K562 (cell line): ENCODE data around the gene MUC5B. TPM values are rescaled to one million over a fixed set of nuclear protein-coding genes. Genes with fewer than 3 reads are reported as not detected.

Source experiments
- CHD2 ChIP-seq: IDR thresholded peaks from 2 replicates; pipeline ENCODE4 v1.6.1; 2011; ENCODE audit warnings: low read depth, low read length
- CTBP1 ChIP-seq: fragments of 450-650 bp; IDR thresholded peaks from 2 replicates; pipeline ENCODE4 v1.6.1; 2016; ENCODE audit warnings: borderline replicate concordance
- FOS ChIP-seq: IDR thresholded peaks from 3 replicates; pipeline ENCODE4 v1.6.1; 2011; ENCODE audit not compliant: insufficient read length; ENCODE audit errors: extremely low read depth
- HNRNPLL ChIP-seq: fragments of 200-400 bp; formaldehyde crosslinking; IDR thresholded peaks from 2 replicates; pipeline ENCODE4 v1.6.1; 2017; ENCODE audit warnings: low read length, low read depth, mild to moderate bottlenecking; ENCODE audit not compliant: poor library complexity, severe bottlenecking
- JUNB ChIP-seq: fragments of 450-650 bp; formaldehyde crosslinking; conservative IDR thresholded peaks from 2 replicates; pipeline ENCODE4 v1.4.0; 2020; ENCODE audit warnings: mild to moderate bottlenecking
- PYGO2 ChIP-seq: fragments of 450-650 bp; IDR thresholded peaks from 2 replicates; pipeline ENCODE4 v1.6.1; 2016; ENCODE audit warnings: mild to moderate bottlenecking, missing genetic modification characterization, moderate library complexity, missing compliant biosample characterization
- RBM15 ChIP-seq: fragments of 200-400 bp; formaldehyde crosslinking; IDR thresholded peaks from 2 replicates; pipeline ENCODE4 v1.6.1; 2018; ENCODE audit warnings: mild to moderate bottlenecking, low read length, moderate library complexity; ENCODE audit not compliant: insufficient read depth
- SAFB2 ChIP-seq: fragments of 200-400 bp; formaldehyde crosslinking; IDR thresholded peaks from 2 replicates; pipeline ENCODE4 v1.6.1; 2018; ENCODE audit warnings: borderline replicate concordance, low read length, low read depth, moderate library complexity; ENCODE audit not compliant: severe bottlenecking
- polyA plus RNA-seq, 8 experiments: library from polyadenylated mRNA; depleted of rRNA in 4 of 8; stranded (reverse) in 5 of 8; unstranded in 3 of 8; fragments of >200 nt; fragmentation: Nextera tagmentation in 2 of 8; fragmentation: Illumina TruSeq in 1 of 8; extraction: Ambion mirVana in 2 of 8; extraction: Trizol in 1 of 8; gene quantifications; 2 replicates each; pipeline versions ENCODE4 v1.2.1 to v1.2.3, GENCODE V29; 2011 to 2014; ENCODE audit warnings: inconsistent platforms in 1 of 8, missing spikeins in 1 of 8
- total RNA-seq, 7 experiments: library from RNA; depleted of rRNA in 6 of 7; stranded (reverse); fragments of >200 nt in 6 of 7; fragmentation: Illumina TruSeq in 2 of 7; extraction: Trizol in 2 of 7; gene quantifications; 2 replicates each; pipeline versions ENCODE4 v1.2.1 to v1.2.3, GENCODE V29; 2011 to 2021; ENCODE audit warnings: low replicate concordance in 1 of 7
- TF ChIP-seq, protein P1 (sequence below): sonication (generic); formaldehyde crosslinking; IDR thresholded peaks from 2 replicates; pipeline ENCODE4 v1.8.0; 2022; ENCODE audit warnings: mild to moderate bottlenecking, missing genetic modification reagents
- TF ChIP-seq, protein P2 (sequence below): fragments of 450-650 bp; IDR thresholded peaks from 2 replicates; pipeline ENCODE4 v1.6.1; 2016; ENCODE audit warnings: mild to moderate bottlenecking, moderate library complexity
- TF ChIP-seq, protein P3 (sequence below): fragments of 450-650 bp; IDR thresholded peaks from 2 replicates; pipeline ENCODE4 v1.6.1; 2016; ENCODE audit warnings: low read depth, mild to moderate bottlenecking, moderate library complexity
- TF ChIP-seq, protein P4 (sequence below): fragments of 250-450 bp; sonication (Bioruptor Pico); IDR thresholded peaks from 2 replicates; pipeline ENCODE4 v1.9.0; 2021; ENCODE audit warnings: mild to moderate bottlenecking

Gene MUC5B
- total and polyA plus RNA-seq, 9 of the 15 experiments (the other 6 are each of a cell fraction or from before 2014, with no cell fraction given): 0.04 to 0.95 TPM; not detected in 7

DNA sequence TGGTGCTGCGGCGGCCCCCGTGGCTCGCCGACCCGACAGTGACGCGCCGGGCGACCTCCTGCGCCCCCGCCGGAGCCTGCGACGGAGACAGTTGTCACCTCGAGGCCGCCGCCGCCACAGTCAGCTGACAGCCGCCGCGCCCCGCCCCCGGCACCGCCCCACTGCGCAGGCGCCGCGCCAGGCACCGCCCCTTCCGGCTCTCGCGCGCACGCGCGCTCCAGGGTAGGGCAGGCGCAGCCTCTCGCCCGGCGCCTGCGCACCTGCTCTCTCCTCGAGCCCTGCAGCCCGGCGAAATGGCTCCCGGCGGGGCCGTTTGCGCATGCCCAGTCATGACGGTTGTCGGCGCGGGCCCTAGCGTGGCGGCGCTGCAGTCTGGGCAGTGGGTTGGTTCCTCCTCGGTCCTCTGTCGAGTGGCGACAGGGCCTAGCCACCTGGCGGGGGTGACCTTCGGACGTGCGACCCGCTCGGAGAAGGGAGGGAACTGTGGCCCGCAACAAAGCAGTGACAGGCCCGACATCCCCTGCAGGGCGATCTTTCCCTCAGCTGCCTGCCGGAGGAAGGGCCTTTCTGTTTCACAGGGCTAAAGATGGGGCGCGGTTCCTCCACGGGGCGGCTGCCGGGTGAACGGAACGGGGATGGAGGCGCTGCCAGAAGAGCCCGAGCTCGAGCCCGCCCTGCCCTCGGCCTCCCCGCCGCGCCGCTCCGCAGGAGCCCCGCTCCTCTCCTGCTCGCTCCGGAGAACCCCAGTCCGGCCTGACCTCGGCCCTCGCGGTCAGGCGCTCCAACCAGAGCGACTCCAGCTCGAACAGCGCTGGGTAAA is 86.8 kb downstream of the MUC5B start, which contains the start of gene TOLLIP (continued):
- TF ChIP-seq, protein P1, sequence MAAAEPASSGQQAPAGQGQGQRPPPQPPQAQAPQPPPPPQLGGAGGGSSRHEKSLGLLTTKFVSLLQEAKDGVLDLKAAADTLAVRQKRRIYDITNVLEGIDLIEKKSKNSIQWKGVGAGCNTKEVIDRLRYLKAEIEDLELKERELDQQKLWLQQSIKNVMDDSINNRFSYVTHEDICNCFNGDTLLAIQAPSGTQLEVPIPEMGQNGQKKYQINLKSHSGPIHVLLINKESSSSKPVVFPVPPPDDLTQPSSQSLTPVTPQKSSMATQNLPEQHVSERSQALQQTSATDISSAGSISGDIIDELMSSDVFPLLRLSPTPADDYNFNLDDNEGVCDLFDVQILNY: peak; percentile 60; the same call in 1 of the 2 replicates
- no peak for TF ChIP-seq JUNB (CRISPR knock-in tag)
- no peak for TF ChIP-seq CHD2
- no peak for TF ChIP-seq RBM15
- 0 out of 2 replicates have a peak, but pooled peaks have one; percentile 12 for TF ChIP-seq CTBP1
- no peak for TF ChIP-seq HNRNPLL
- no peak for TF ChIP-seq PYGO2
- TF ChIP-seq, protein P2, sequence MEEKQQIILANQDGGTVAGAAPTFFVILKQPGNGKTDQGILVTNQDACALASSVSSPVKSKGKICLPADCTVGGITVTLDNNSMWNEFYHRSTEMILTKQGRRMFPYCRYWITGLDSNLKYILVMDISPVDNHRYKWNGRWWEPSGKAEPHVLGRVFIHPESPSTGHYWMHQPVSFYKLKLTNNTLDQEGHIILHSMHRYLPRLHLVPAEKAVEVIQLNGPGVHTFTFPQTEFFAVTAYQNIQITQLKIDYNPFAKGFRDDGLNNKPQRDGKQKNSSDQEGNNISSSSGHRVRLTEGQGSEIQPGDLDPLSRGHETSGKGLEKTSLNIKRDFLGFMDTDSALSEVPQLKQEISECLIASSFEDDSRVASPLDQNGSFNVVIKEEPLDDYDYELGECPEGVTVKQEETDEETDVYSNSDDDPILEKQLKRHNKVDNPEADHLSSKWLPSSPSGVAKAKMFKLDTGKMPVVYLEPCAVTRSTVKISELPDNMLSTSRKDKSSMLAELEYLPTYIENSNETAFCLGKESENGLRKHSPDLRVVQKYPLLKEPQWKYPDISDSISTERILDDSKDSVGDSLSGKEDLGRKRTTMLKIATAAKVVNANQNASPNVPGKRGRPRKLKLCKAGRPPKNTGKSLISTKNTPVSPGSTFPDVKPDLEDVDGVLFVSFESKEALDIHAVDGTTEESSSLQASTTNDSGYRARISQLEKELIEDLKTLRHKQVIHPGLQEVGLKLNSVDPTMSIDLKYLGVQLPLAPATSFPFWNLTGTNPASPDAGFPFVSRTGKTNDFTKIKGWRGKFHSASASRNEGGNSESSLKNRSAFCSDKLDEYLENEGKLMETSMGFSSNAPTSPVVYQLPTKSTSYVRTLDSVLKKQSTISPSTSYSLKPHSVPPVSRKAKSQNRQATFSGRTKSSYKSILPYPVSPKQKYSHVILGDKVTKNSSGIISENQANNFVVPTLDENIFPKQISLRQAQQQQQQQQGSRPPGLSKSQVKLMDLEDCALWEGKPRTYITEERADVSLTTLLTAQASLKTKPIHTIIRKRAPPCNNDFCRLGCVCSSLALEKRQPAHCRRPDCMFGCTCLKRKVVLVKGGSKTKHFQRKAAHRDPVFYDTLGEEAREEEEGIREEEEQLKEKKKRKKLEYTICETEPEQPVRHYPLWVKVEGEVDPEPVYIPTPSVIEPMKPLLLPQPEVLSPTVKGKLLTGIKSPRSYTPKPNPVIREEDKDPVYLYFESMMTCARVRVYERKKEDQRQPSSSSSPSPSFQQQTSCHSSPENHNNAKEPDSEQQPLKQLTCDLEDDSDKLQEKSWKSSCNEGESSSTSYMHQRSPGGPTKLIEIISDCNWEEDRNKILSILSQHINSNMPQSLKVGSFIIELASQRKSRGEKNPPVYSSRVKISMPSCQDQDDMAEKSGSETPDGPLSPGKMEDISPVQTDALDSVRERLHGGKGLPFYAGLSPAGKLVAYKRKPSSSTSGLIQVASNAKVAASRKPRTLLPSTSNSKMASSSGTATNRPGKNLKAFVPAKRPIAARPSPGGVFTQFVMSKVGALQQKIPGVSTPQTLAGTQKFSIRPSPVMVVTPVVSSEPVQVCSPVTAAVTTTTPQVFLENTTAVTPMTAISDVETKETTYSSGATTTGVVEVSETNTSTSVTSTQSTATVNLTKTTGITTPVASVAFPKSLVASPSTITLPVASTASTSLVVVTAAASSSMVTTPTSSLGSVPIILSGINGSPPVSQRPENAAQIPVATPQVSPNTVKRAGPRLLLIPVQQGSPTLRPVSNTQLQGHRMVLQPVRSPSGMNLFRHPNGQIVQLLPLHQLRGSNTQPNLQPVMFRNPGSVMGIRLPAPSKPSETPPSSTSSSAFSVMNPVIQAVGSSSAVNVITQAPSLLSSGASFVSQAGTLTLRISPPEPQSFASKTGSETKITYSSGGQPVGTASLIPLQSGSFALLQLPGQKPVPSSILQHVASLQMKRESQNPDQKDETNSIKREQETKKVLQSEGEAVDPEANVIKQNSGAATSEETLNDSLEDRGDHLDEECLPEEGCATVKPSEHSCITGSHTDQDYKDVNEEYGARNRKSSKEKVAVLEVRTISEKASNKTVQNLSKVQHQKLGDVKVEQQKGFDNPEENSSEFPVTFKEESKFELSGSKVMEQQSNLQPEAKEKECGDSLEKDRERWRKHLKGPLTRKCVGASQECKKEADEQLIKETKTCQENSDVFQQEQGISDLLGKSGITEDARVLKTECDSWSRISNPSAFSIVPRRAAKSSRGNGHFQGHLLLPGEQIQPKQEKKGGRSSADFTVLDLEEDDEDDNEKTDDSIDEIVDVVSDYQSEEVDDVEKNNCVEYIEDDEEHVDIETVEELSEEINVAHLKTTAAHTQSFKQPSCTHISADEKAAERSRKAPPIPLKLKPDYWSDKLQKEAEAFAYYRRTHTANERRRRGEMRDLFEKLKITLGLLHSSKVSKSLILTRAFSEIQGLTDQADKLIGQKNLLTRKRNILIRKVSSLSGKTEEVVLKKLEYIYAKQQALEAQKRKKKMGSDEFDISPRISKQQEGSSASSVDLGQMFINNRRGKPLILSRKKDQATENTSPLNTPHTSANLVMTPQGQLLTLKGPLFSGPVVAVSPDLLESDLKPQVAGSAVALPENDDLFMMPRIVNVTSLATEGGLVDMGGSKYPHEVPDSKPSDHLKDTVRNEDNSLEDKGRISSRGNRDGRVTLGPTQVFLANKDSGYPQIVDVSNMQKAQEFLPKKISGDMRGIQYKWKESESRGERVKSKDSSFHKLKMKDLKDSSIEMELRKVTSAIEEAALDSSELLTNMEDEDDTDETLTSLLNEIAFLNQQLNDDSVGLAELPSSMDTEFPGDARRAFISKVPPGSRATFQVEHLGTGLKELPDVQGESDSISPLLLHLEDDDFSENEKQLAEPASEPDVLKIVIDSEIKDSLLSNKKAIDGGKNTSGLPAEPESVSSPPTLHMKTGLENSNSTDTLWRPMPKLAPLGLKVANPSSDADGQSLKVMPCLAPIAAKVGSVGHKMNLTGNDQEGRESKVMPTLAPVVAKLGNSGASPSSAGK: peak; percentile 97
- TF ChIP-seq, protein P3, sequence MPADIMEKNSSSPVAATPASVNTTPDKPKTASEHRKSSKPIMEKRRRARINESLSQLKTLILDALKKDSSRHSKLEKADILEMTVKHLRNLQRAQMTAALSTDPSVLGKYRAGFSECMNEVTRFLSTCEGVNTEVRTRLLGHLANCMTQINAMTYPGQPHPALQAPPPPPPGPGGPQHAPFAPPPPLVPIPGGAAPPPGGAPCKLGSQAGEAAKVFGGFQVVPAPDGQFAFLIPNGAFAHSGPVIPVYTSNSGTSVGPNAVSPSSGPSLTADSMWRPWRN: no peak
- TF ChIP-seq, protein P4, sequence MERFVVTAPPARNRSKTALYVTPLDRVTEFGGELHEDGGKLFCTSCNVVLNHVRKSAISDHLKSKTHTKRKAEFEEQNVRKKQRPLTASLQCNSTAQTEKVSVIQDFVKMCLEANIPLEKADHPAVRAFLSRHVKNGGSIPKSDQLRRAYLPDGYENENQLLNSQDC (CRISPR knock-in tag): no peak
- no peak for TF ChIP-seq FOS
- no peak for TF ChIP-seq SAFB2
